ENCODE data around the gene GORAB.

GORAB gene

GRCh38 chr1:170536924-170537551 lies 5.1 kb downstream of the GORAB start:
- H3K4me3 ChIP-seq (ENCODE audit: low read depth, low read length): no peak overlapping the region
- no peak for DNase-seq (ENCODE audit: low read depth)

- no peak overlapping the region for H3K4me3 ChIP-seq (ENCODE audit: low read depth, low read length)
- no peak for DNase-seq (ENCODE audit: low read depth)
Measured at GRCh38 chr1:170537798-170538503, 6.0 kb downstream of the GORAB start.

- H3K4me3 ChIP-seq (ENCODE audit: low read depth, low read length): no peak overlapping the region
- DNase-seq (ENCODE audit: low read depth): no peak
Measured at GRCh38 chr1:170538687-170539086, 6.7 kb downstream of the GORAB start.

- DNase-seq (ENCODE audit: low read depth): no peak
- H3K4me3 ChIP-seq (ENCODE audit: low read depth, low read length): no peak overlapping the region
Measured at GRCh38 chr1:170539154-170539553, 7.2 kb downstream of the GORAB start.

GRCh38 chr1:170544624-170545023 lies 12.7 kb downstream of the GORAB start:
- H3K4me3 ChIP-seq (ENCODE audit: low read depth, low read length): no peak overlapping the region

GRCh38 chr1:170545476-170545875 lies 13.5 kb downstream of the GORAB start:
- no peak overlapping the region for H3K4me3 ChIP-seq (ENCODE audit: low read depth, low read length)
- DNase-seq (ENCODE audit: low read depth): no peak

More at GRCh38 chr1:170544624-170545023, 12.7 kb downstream of the GORAB start:
- no peak for DNase-seq (ENCODE audit: low read depth)

- no peak for DNase-seq (ENCODE audit: low read depth)
Measured at GRCh38 chr1:170547255-170547654, 15.3 kb downstream of the GORAB start.

GRCh38 chr1:170548497-170548896 lies 16.5 kb downstream of the GORAB start:
- H3K4me3 ChIP-seq (ENCODE audit: low read depth, low read length): no peak overlapping the region
- DNase-seq (ENCODE audit: low read depth): no peak

More at GRCh38 chr1:170547255-170547654, 15.3 kb downstream of the GORAB start:
- H3K4me3 ChIP-seq (ENCODE audit: low read depth, low read length): no peak overlapping the region

GRCh38 chr1:170555370-170555769 lies 23.4 kb downstream of the GORAB start:
- H3K4me3 ChIP-seq (ENCODE audit: low read depth, low read length): no peak overlapping the region
- no peak for DNase-seq (ENCODE audit: low read depth)

GRCh38 chr1:170556917-170557316 lies 25.0 kb downstream of the GORAB start:
- DNase-seq (ENCODE audit: low read depth): peak; percentile 65
- no peak overlapping the region for H3K4me3 ChIP-seq (ENCODE audit: low read depth, low read length)

GRCh38 chr1:170558731-170559130 lies 26.8 kb downstream of the GORAB start:
- DNase-seq (ENCODE audit: low read depth): no peak
- H3K4me3 ChIP-seq (ENCODE audit: low read depth, low read length): no peak overlapping the region

- no peak for DNase-seq (ENCODE audit: low read depth)
- no peak overlapping the region for H3K4me3 ChIP-seq (ENCODE audit: low read depth, low read length)
Measured at GRCh38 chr1:170559166-170559565, 27.2 kb downstream of the GORAB start.

- DNase-seq (ENCODE audit: low read depth): no peak
- H3K4me3 ChIP-seq (ENCODE audit: low read depth, low read length): no peak overlapping the region
Measured at GRCh38 chr1:170560681-170561285, 28.8 kb downstream of the GORAB start.

- H3K4me3 ChIP-seq (ENCODE audit: low read depth, low read length): no peak overlapping the region
- peak; percentile 79 for DNase-seq (ENCODE audit: low read depth)
Measured at GRCh38 chr1:170562646-170563338, 30.8 kb downstream of the GORAB start.

GRCh38 chr1:170567214-170567613 lies 35.2 kb downstream of the GORAB start:
- DNase-seq (ENCODE audit: low read depth): no peak
- no peak overlapping the region for H3K4me3 ChIP-seq (ENCODE audit: low read depth, low read length)

GRCh38 chr1:170568197-170568596 lies 36.2 kb downstream of the GORAB start:
- DNase-seq (ENCODE audit: low read depth): no peak
- no peak overlapping the region for H3K4me3 ChIP-seq (ENCODE audit: low read depth, low read length)

- H3K4me3 ChIP-seq (ENCODE audit: low read depth, low read length): no peak overlapping the region
- no peak for DNase-seq (ENCODE audit: low read depth)
Measured at GRCh38 chr1:170576980-170577379, 45.0 kb downstream of the GORAB start.

- H3K4me3 ChIP-seq (ENCODE audit: low read depth, low read length): no peak overlapping the region
- no peak for DNase-seq (ENCODE audit: low read depth)
Measured at GRCh38 chr1:170578359-170578758, 46.4 kb downstream of the GORAB start.

GRCh38 chr1:170580636-170581440 lies 48.9 kb downstream of the GORAB start:
- H3K4me3 ChIP-seq (ENCODE audit: low read depth, low read length): no peak overlapping the region
- no peak for DNase-seq (ENCODE audit: low read depth)
